Thyroid gland (tissue), 4 donors: ENCODE data around the gene DHX57.

Experiments used
- POLR2A ChIP-seq, 2 donors: fragments of 450-650 bp; IDR thresholded peaks; one replicate each; pipeline ENCODE4 v1.6.1; 2017; ENCODE audit warnings: antibody characterized with exemption in 2 of 2, mild to moderate bottlenecking in 2 of 2, moderate library complexity in 1 of 2
- TF ChIP-seq, protein P1 (sequence below), 6 experiments: fragments of 200-600 bp in 3 of 6; fragments of 450-650 bp in 3 of 6; sonication (generic) in 3 of 6; IDR thresholded peaks; one replicate each; pipeline ENCODE4 v1.5.1; 2016 to 2019; ENCODE audit warnings: antibody characterized with exemption in 6 of 6, mild to moderate bottlenecking in 2 of 6, inconsistent platforms in 1 of 6, moderate library complexity in 1 of 6

DNA sequence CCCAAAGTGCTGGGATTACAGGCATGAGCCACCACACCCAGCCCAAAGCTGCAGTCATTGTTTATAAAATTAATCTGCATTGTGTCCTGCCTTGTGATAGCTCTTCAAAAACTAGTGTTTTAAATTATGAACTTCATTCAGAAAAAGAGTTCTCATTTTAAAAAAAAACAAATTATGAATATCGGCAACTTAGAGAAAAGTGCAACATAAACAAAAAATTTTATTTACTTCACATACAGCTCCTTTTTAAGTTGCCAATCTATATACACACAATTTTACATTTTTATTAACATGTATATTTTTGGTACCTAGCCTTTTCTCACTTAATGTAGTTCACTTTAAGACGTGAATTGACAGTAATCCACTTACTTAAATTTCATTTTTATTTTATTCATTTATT lies 50.8 kb downstream of the DHX57 start:
- no peak for TF ChIP-seq POLR2A (IDR thresholded peaks at IDR 0.05)
- TF ChIP-seq, protein P1, sequence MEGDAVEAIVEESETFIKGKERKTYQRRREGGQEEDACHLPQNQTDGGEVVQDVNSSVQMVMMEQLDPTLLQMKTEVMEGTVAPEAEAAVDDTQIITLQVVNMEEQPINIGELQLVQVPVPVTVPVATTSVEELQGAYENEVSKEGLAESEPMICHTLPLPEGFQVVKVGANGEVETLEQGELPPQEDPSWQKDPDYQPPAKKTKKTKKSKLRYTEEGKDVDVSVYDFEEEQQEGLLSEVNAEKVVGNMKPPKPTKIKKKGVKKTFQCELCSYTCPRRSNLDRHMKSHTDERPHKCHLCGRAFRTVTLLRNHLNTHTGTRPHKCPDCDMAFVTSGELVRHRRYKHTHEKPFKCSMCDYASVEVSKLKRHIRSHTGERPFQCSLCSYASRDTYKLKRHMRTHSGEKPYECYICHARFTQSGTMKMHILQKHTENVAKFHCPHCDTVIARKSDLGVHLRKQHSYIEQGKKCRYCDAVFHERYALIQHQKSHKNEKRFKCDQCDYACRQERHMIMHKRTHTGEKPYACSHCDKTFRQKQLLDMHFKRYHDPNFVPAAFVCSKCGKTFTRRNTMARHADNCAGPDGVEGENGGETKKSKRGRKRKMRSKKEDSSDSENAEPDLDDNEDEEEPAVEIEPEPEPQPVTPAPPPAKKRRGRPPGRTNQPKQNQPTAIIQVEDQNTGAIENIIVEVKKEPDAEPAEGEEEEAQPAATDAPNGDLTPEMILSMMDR (IDR thresholded peaks at IDR 0.05): no peak
